GM06990 (cell line): Measurements from ENCODE around the gene FNIP2.

Source experiments
- DNase-seq: peaks from one replicate; pipeline ENCODE4 v3.0.0-alpha.2; 2011; ENCODE audit not compliant: insufficient read length; ENCODE audit errors: extremely low read depth
- H3K27me3 ChIP-seq: replicated peaks from 2 replicates; pipeline ENCODE4 v1.6.0; 2011; ENCODE audit warnings: low read length; ENCODE audit not compliant: control insufficient read depth, insufficient read depth
- H3K36me3 ChIP-seq: 2 replicates; pipeline ENCODE4 v1.5.1; 2011; ENCODE audit warnings: low read length; ENCODE audit not compliant: control insufficient read depth, insufficient read depth
- H3K4me3 ChIP-seq: replicated peaks from 2 replicates; pipeline ENCODE4 v1.5.1; 2011; ENCODE audit warnings: low read depth, mild to moderate bottlenecking, control low read depth, low read length
- CTCF ChIP-seq: IDR thresholded peaks from 2 replicates; pipeline ENCODE4 v1.5.1; 2011; ENCODE audit warnings: low read length, control low read depth, mild to moderate bottlenecking, inconsistent platforms; ENCODE audit not compliant: insufficient read depth, poor library complexity, severe bottlenecking

The FNIP2 gene

GRCh38 chr4:158766434-158767044 is 2.3 kb upstream of the FNIP2 start:
- no peak for DNase-seq

DNA sequence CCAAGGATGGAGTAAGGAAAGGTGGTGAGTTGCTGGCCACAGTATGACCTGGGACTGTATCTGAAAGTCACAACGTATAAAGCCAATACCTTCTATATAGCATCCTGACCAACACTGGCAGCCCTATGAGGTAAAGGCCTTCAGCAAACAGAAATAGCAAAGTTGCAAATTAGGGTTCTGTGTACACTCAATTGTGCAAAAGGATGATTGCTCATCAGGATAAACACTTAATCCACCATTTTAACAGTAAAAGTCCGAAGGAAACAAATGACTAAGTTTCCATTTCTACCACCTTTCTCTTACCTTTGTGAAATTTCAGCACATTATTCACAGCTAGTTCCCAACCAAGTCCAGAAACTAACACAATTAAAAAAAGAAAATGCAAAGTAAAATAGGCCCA is 1.4 kb upstream of the FNIP2 start:
- H3K36me3 ChIP-seq = no peaks in the 10 kb centered on the region
- no peak overlapping the region for H3K4me3 ChIP-seq
- no peak for TF ChIP-seq CTCF
- DNase-seq = no peak
- peaks cover 2% of the 10 kb centered on the region; the same call in 1 of the 2 replicates for H3K27me3 ChIP-seq

More at GRCh38 chr4:158766434-158767044, 2.3 kb upstream of the FNIP2 start:
- H3K36me3 ChIP-seq = no peaks in the 10 kb centered on the region
- TF ChIP-seq CTCF = no peak
- H3K4me3 ChIP-seq = no peak overlapping the region
- peaks cover 2% of the 10 kb centered on the region; the same call in 1 of the 2 replicates for H3K27me3 ChIP-seq

- Histone ChIP-seq H3K36me3 (no peaks in the 10 kb centered on the region), H3K27me3 (peaks cover 2% of the 10 kb centered on the region; the same call in 1 of the 2 replicates), H3K4me3 (peak overlapping the region; percentile 67)
- DNase-seq = peak; percentile 14
- TF ChIP-seq CTCF = no peak
These were observed 522 bp downstream of the FNIP2 start for GRCh38 chr4:158769175-158769921.

- peaks cover 2% of the 10 kb centered on the region; the same call in 1 of the 2 replicates for H3K27me3 ChIP-seq
- TF ChIP-seq CTCF = no peak
- DNase-seq = no peak
- H3K36me3 ChIP-seq = no peaks in the 10 kb centered on the region
- no peak overlapping the region for H3K4me3 ChIP-seq
These were observed 1.8 kb downstream of the FNIP2 start for GRCh38 chr4:158770671-158771070.

DNA sequence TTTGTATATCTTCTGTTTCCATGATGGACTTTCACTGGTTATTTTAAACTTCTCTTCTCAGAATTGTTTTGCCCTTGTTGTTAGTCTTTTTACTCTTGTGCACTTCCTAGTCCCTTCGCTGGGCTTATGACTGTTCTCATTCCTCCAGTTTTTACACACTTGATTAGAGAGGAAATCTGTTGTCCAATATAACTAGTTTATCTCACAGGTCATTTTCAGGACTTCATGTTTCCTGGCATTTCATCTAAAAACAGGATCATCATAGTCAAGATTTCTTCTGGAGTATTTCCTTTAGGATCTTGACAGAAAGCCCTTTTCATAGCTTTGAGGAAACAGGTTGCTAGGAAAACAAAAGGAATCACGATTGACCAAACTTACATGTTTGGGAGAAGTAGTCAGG is 3.0 kb downstream of the FNIP2 start:
- Histone ChIP-seq H3K36me3 (no peaks in the 10 kb centered on the region), H3K27me3 (peaks cover 2% of the 10 kb centered on the region; the same call in 1 of the 2 replicates), H3K4me3 (no peak overlapping the region)
- DNase-seq = no peak
- TF ChIP-seq CTCF = no peak
